Skin epidermis (tissue), 12 donors: ENCODE results near the gene GTF2H4.

Source experiments
- H3K27ac ChIP-seq, 21 experiments: fragments of 200-600 bp; sonication (generic) in 11 of 21; one replicate each; pipeline ENCODE4 v1.5.0; 2020; ENCODE audit warnings: mild to moderate bottlenecking in 3 of 21, inconsistent platforms in 2 of 21, moderate library complexity in 2 of 21
- H3K4me3 ChIP-seq, 7 experiments: fragments of 200-600 bp; sonication (generic) in 2 of 7; one replicate each; pipeline ENCODE4 v1.5.0; 2020; ENCODE audit warnings: inconsistent platforms in 2 of 7, mild to moderate bottlenecking in 2 of 7, moderate library complexity in 1 of 7

GTF2H4 gene

GRCh38 chr6:30940361-30940986 lies 32.5 kb downstream of the GTF2H4 start, which contains the start of gene MUCL3:
MUCL3 (plus strand) TSS chr6:30940973; CDS start chr6:30941000, 27 bp downstream.
- no peak within 1 kb of the TSS for H3K27ac ChIP-seq
- H3K4me3 ChIP-seq: no peak within 1 kb of the TSS

- Histone ChIP-seq H3K4me3 (no peak overlapping the region), H3K27ac (no peak overlapping the region)
Observed at GRCh38 chr6:30942338-30943060, 34.5 kb downstream of the GTF2H4 start.

- H3K27ac ChIP-seq: no peak overlapping the region
Observed at GRCh38 chr6:30944051-30944450, 36.0 kb downstream of the GTF2H4 start.

GRCh38 chr6:30945281-30945680 lies 37.3 kb downstream of the GTF2H4 start:
- no peak overlapping the region for H3K27ac ChIP-seq
- no peak overlapping the region for H3K4me3 ChIP-seq

More at GRCh38 chr6:30944051-30944450, 36.0 kb downstream of the GTF2H4 start:
- no peak overlapping the region for H3K4me3 ChIP-seq

GRCh38 chr6:30947231-30947630 lies 39.2 kb downstream of the GTF2H4 start:
- Histone ChIP-seq H3K27ac (no peak overlapping the region), H3K4me3 (no peak overlapping the region)

GRCh38 chr6:30948811-30949210 lies 40.8 kb downstream of the GTF2H4 start:
- no peak overlapping the region for H3K27ac ChIP-seq
- no peak overlapping the region for H3K4me3 ChIP-seq

GRCh38 chr6:30951907-30952469 lies 44.0 kb downstream of the GTF2H4 start:
- no peak overlapping the region for H3K4me3 ChIP-seq
- H3K27ac ChIP-seq: no peak overlapping the region

- H3K27ac ChIP-seq: peak overlapping the region in 11 of 21 experiments; percentile 2 to 78 (median 61)
- H3K4me3 ChIP-seq: peak overlapping the region in 6 of 7 experiments; percentile 28 to 48 (median 39)
Observed at GRCh38 chr6:30954631-30955366, 46.8 kb downstream of the GTF2H4 start.

- peak overlapping the region in 20 of 21 experiments; percentile 2 to 78 (median 35) for H3K27ac ChIP-seq
Observed at GRCh38 chr6:30955367-30956042, 47.5 kb downstream of the GTF2H4 start.

GRCh38 chr6:30957716-30958115 lies 49.7 kb downstream of the GTF2H4 start:
- H3K4me3 ChIP-seq: no peak overlapping the region
- H3K27ac ChIP-seq: no peak overlapping the region

More at GRCh38 chr6:30955367-30956042, 47.5 kb downstream of the GTF2H4 start:
- peak overlapping the region; percentile 28 to 48 (median 38) for H3K4me3 ChIP-seq

- no peak overlapping the region for H3K4me3 ChIP-seq
- no peak overlapping the region for H3K27ac ChIP-seq
Observed at GRCh38 chr6:30960907-30961673, 53.1 kb downstream of the GTF2H4 start.

- Histone ChIP-seq H3K27ac (no peak overlapping the region), H3K4me3 (no peak overlapping the region)
Observed at GRCh38 chr6:30962716-30963115, 54.7 kb downstream of the GTF2H4 start.

- no peak overlapping the region for H3K27ac ChIP-seq
- no peak overlapping the region for H3K4me3 ChIP-seq
Observed at GRCh38 chr6:30963641-30964040, 55.6 kb downstream of the GTF2H4 start.
